ENCODE measurements around the gene TXLNA. TPM values are rescaled to one million over a fixed set of nuclear protein-coding genes. Genes with fewer than 3 reads are reported as not detected.

The TXLNA gene
- polyA plus RNA-seq, 1 donor (not counting 4 experiments of a cell fraction or from before 2014, with no cell fraction given): 20.0 TPM

GRCh38 chr1:32215629-32216480, 36.4 kb downstream of the TXLNA start:
- Histone ChIP-seq H3K9me3 (ENCODE audit: control insufficient read depth, low read depth, low read length) (no peaks in the 10 kb centered on the region), H3K9ac (ENCODE audit: control insufficient read depth, extremely low read depth, insufficient read depth, low read length) (peak overlapping the region; percentile 67), H3K27ac (ENCODE audit: control insufficient read depth, insufficient read depth, low read length) (peak overlapping the region; percentile 76), H3K36me3 (ENCODE audit: control insufficient read depth in 2 of 2, extremely low read depth in 1 of 2, insufficient read depth in 2 of 2, low read length in 2 of 2) (peaks cover 19 to 34% of the 10 kb centered on the region in 2 experiments), H3K79me2 (ENCODE audit: control insufficient read depth, insufficient read depth, low read length) (peaks cover 3% of the 10 kb centered on the region), H2AFZ (ENCODE audit: control insufficient read depth, low read length) (no peak overlapping the region), H3K4me2 (ENCODE audit: control insufficient read depth, extremely low read depth, insufficient read depth, low read depth, low read length) (peak overlapping the region; percentile 52), H3K4me3 (ENCODE audit: control insufficient read depth in 2 of 3, extremely low read depth in 1 of 3, insufficient read depth in 2 of 3, low read depth in 1 of 3, low read length in 3 of 3) (peak overlapping the region in 1 of 3 experiments; percentile 0), H3K4me1 (ENCODE audit: control insufficient read depth, extremely low read depth, insufficient read depth, low read length) (peaks cover 21% of the 10 kb centered on the region), H3K27me3 (ENCODE audit: control insufficient read depth, extremely low read depth, insufficient read depth, low read length) (no peaks in the 10 kb centered on the region), H4K20me1 (ENCODE audit: control insufficient read depth, extremely low read depth, insufficient read depth, low read length) (no peaks in the 10 kb centered on the region), H3K9me1 (ENCODE audit: control insufficient read depth, extremely low read depth, insufficient read depth, low read length) (no peaks in the 10 kb centered on the region)
- DNase-seq (ENCODE audit: low read depth, low spot score) (no peak), FAIRE-seq (peak; percentile 80)
- TF ChIP-seq, protein P1, sequence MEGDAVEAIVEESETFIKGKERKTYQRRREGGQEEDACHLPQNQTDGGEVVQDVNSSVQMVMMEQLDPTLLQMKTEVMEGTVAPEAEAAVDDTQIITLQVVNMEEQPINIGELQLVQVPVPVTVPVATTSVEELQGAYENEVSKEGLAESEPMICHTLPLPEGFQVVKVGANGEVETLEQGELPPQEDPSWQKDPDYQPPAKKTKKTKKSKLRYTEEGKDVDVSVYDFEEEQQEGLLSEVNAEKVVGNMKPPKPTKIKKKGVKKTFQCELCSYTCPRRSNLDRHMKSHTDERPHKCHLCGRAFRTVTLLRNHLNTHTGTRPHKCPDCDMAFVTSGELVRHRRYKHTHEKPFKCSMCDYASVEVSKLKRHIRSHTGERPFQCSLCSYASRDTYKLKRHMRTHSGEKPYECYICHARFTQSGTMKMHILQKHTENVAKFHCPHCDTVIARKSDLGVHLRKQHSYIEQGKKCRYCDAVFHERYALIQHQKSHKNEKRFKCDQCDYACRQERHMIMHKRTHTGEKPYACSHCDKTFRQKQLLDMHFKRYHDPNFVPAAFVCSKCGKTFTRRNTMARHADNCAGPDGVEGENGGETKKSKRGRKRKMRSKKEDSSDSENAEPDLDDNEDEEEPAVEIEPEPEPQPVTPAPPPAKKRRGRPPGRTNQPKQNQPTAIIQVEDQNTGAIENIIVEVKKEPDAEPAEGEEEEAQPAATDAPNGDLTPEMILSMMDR (optimal IDR thresholded peaks at IDR 0.05 in 1 of 3, IDR thresholded peaks at IDR 0.05 in 1 of 3, conservative IDR thresholded peaks at IDR 0.05 in 1 of 3; ENCODE audit: extremely low read depth in 1 of 3, insufficient read depth in 2 of 3, low read length in 3 of 3): peak; percentile 88 to 91 (median 90)
- no peak for TF ChIP-seq EZH2 (IDR thresholded peaks at IDR 0.05; ENCODE audit: low read length)
- dilution Hi-C loops (cut with MboI; ENCODE audit: extremely low pct_ligation_motif_present, low sequenced_read_pairs): no loop called here

DNA sequence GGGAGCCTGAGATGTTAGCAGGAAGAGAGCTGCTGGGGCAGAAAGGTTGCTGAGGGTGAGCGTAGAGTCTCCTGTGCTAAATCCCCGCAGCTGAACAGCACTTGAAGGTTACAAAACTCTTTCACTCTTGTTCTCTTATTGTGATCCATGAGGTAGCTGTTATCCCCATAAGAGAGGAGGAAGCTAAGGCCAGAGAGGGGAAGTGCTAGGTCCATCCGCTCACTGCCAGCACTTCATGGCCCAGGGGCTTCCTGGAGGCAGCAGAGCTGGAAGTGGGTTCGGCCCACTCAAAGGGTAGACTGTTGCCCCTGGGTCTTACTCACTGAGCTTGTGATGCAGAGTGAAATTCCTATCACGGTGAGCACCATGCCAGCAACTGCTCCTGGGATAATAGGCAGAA, 37.1 kb downstream of the TXLNA start:
- Histone ChIP-seq H3K79me2 (ENCODE audit: control insufficient read depth, insufficient read depth, low read length) (peaks cover 11% of the 10 kb centered on the region), H3K27me3 (ENCODE audit: control insufficient read depth, extremely low read depth, insufficient read depth, low read length) (no peaks in the 10 kb centered on the region), H3K36me3 (ENCODE audit: control insufficient read depth in 2 of 2, extremely low read depth in 1 of 2, insufficient read depth in 2 of 2, low read length in 2 of 2) (peaks cover 19 to 34% of the 10 kb centered on the region in 2 experiments), H3K4me2 (ENCODE audit: control insufficient read depth, extremely low read depth, insufficient read depth, low read depth, low read length) (no peak overlapping the region), H3K27ac (ENCODE audit: control insufficient read depth, insufficient read depth, low read length) (peak overlapping the region; percentile 76), H3K9me1 (ENCODE audit: control insufficient read depth, extremely low read depth, insufficient read depth, low read length) (no peaks in the 10 kb centered on the region), H3K9me3 (ENCODE audit: control insufficient read depth, low read depth, low read length) (no peaks in the 10 kb centered on the region), H3K4me3 (ENCODE audit: control insufficient read depth in 2 of 3, extremely low read depth in 1 of 3, insufficient read depth in 2 of 3, low read depth in 1 of 3, low read length in 3 of 3) (no peak overlapping the region), H4K20me1 (ENCODE audit: control insufficient read depth, extremely low read depth, insufficient read depth, low read length) (no peaks in the 10 kb centered on the region), H2AFZ (ENCODE audit: control insufficient read depth, low read length) (no peak overlapping the region), H3K9ac (ENCODE audit: control insufficient read depth, extremely low read depth, insufficient read depth, low read length) (no peak overlapping the region), H3K4me1 (ENCODE audit: control insufficient read depth, extremely low read depth, insufficient read depth, low read length) (peaks cover 28% of the 10 kb centered on the region)
- TF ChIP-seq EZH2 (IDR thresholded peaks at IDR 0.05; ENCODE audit: low read length): no peak
- TF ChIP-seq, protein P1 (optimal IDR thresholded peaks at IDR 0.05 in 1 of 3, IDR thresholded peaks at IDR 0.05 in 1 of 3, conservative IDR thresholded peaks at IDR 0.05 in 1 of 3; ENCODE audit: extremely low read depth in 1 of 3, insufficient read depth in 2 of 3, low read length in 3 of 3): no peak
- dilution Hi-C loops (cut with MboI; ENCODE audit: extremely low pct_ligation_motif_present, low sequenced_read_pairs): no loop called here
- DNase-seq (ENCODE audit: low read depth, low spot score): no peak
- no peak for FAIRE-seq

All from keratinocyte (primary cell).